Choroid plexus epithelial cell (primary cell): Measurements from ENCODE around the gene NDUFV2.

Experiments used
- DNase-seq: peaks from one replicate; pipeline ENCODE4 v3.0.0-alpha.2; 2010; ENCODE audit warnings: low read depth
- H3K4me3 ChIP-seq: 2 replicates; pipeline ENCODE4 v1.5.1; 2011; ENCODE audit warnings: low read depth, mild to moderate bottlenecking, control low read depth, low read length, moderate library complexity
- CTCF ChIP-seq: conservative IDR thresholded peaks from 2 replicates; pipeline ENCODE4 v1.5.1; 2011; ENCODE audit warnings: low read depth, mild to moderate bottlenecking, control low read depth, inconsistent platforms, low read length, moderate library complexity

NDUFV2 gene

GRCh38 chr18:9178557-9178956 is 76.1 kb downstream of the NDUFV2 start:
- TF ChIP-seq CTCF = no peak
- H3K4me3 ChIP-seq = no peak overlapping the region
- no peak for DNase-seq

- no peak for TF ChIP-seq CTCF
- no peak for DNase-seq
- no peak overlapping the region for H3K4me3 ChIP-seq
Measured at GRCh38 chr18:9181275-9181674, 78.8 kb downstream of the NDUFV2 start.

GRCh38 chr18:9182852-9183399 is 80.4 kb downstream of the NDUFV2 start:
- DNase-seq = no peak
- TF ChIP-seq CTCF = no peak
- no peak overlapping the region for H3K4me3 ChIP-seq
